NCI-H1930 (cell line): ENCODE results near the gene SERPINB12.

Experiments used
- DNase-seq, 2 experiments: peaks; one replicate each; lab custom pipeline; 2025; lab: John Stamatoyannopoulos, UW

SERPINB12 gene

GRCh38 chr18:63551769-63552168 is 9.6 kb downstream of the SERPINB12 start:
- DNase-seq = no peak

GRCh38 chr18:63552581-63552980 is 10.4 kb downstream of the SERPINB12 start:
- no peak for DNase-seq

DNA sequence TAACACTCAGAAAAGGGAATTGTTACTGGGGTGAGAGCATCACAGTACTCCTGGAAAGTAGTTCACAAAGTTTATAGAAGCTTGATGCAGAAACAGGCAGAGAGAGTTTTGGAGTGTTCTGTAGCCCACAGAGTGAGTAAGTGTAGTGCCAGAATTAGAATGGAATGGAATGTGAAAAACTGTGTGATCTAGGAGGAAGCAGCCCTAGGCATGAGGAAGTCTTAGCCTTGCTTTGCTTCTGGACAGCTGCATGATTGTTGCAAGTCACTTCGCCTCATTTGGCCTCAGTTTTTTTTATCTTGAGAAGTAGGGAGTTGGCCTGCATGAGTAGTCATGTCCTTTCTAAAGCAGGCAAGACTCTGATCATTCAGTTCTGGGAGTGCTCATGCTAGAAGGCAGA is 10.9 kb downstream of the SERPINB12 start:
- no peak for DNase-seq

DNA sequence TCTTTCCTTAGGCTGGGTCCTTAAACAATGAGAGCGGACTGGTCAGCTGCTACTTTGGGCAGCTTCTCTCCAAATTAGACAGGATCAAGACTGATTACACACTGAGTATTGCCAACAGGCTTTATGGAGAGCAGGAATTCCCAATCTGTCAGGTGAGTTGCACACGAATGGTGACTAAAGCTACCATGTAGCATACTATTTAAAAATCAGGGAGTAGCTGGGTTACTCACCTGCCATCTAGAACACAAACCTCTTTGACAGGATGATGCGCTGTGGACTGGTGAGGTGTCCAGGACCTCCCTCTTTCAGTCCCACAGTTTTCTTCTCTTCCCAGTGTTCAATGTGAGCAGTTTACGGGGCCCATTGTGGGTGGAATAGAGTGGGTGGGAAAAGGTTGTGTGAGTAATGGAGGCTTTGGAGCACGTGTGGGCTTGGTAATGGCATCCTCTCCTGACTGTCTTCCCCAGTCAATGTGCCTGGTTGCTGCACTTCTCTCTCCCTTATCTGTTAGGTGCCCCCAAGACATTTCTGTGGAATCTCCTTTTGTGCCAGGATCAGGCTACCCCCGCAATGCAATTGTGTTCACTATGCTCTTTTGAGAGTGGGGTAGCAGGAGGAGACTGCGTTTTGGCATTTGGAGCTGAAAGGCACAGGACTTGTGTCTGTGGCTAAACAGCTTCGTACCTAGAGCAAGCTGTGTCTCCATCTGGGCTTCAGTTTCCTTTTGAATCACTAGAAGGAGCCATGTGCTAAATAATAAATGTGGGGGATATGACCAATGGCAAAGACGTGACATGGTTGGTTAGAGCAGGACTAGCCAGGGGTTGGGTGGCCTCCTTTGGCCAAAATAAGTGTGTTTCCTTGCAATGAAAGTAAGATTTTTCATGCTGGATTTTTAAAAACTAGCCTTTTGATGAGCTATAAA is 17.7 kb downstream of the SERPINB12 start:
- no peak for DNase-seq

GRCh38 chr18:63562284-63562683 is 20.1 kb downstream of the SERPINB12 start:
- no peak for DNase-seq

- no peak for DNase-seq
Observed at GRCh38 chr18:63564021-63564420, 21.9 kb downstream of the SERPINB12 start.

DNA sequence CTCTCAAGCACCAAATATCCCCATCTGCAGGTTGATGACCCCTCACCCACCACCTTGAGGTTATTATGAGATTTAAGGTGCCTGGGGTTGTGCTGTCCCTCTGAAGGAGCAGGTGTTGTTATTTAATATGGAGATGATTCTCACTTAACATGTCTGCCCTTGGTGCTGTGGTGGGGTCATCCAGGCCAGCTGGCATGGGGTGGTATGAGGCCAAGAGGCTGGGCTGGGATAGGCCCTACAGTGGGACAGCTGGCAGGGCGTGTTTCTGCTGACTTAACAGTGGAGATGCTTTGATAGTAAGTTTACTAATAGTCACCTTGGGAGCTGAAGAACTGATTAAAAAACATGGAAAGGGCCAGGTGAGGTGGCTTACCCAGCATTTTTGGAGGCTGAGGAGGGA is 22.4 kb downstream of the SERPINB12 start:
- DNase-seq = no peak

DNA sequence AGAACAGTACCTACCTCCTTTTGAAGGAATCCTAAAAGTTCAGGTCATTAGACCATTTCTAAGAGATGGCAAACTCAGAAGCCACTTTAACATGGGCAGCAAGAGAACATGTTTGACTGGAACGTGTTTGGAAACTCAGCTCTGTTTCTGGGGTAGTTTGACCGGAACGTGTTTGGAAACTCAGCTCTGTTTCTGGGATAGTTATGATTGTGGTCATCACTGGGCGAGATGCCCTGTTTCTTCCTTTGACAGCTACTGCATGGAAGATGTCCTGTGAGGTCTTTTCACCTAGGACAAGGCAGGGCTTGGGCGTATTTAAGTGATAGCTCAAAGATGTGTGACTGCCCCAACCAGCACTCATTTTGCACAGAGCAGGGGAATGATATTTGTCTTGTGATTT is 25.1 kb downstream of the SERPINB12 start:
- no peak for DNase-seq

- no peak for DNase-seq
Observed at GRCh38 chr18:63567825-63568224, 25.7 kb downstream of the SERPINB12 start.

GRCh38 chr18:63570721-63571120 is 28.6 kb downstream of the SERPINB12 start:
- DNase-seq = no peak

- DNase-seq = no peak
Observed at GRCh38 chr18:63575681-63576080, 33.5 kb downstream of the SERPINB12 start.

DNA sequence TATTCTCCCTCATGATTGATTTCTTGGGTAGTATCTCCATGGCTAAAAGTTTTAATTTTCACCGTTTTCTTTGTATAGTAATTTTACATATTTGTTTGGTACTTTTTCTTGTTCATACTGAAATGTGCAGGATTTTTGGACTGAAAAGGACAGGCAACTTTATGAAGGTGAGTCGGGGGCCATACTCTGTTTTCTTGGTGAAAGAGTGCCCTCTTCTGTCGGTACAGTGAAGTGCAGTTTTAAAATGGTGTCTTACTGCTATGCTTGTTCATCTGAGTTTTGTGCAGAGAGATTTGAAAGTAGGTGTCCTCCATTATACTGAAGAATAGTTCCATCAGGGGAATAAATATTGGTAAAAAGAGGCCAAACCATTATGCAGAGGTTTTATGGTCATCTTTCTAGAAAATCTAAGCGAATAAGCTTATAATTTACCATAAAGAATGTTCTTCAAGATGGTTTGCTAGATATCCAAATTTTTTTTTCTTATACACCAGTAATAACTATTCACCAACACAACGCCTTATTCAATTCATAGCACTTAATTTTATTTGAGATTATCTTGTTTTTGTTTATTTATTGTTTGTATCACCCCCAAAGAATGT is 36.3 kb downstream of the SERPINB12 start:
- peak; percentile 9 to 13 for DNase-seq

- no peak for DNase-seq
Observed at GRCh38 chr18:63579616-63580015, 37.4 kb downstream of the SERPINB12 start.

- no peak for DNase-seq
Observed at GRCh38 chr18:63585988-63586387, 43.8 kb downstream of the SERPINB12 start.

DNA sequence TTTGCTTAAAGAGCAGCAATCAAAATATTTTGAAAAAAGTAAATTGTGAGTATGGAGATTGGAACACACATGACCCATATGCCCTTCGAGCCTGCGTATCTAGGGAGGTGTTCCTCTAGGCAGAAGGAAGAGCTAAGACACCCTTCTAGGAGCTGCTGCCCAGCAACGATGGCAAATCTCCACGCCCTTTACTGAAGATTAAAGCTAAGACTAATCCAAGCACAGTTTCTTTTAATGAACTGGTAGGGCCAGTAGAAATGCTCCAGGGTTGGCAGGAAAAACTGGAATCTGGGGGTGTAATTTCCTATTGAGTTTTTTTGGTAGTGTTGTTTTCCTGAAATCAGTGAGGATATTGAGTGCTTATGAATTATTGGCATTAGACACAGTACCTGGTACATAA is 44.3 kb downstream of the SERPINB12 start:
- no peak for DNase-seq

DNA sequence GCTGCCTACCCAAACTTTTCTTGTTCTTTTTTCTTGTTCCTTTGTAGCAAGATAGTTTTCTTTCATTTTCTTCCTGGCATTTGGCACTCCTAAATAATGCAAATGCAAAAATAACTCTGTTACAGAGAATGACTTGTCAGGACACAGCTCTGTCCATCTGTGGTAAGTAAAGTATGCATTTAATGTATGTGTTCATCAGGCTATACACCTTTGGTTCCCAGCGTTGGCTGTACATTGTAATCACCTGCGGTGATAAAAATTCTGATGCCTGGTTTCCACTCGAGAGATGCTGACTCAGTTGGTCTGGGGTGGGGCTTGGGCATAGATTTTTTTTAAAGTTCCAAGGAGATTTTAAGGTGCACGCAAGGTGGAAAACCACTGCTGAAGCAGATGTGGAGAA is 44.8 kb downstream of the SERPINB12 start, which contains the start of gene SERPINB13:
TSS of gene SERPINB13 (plus strand) at position 378 of the 400 bp plus-strand sequence. CDS start 1,325 bp downstream, outside the sequence.
- no peak for DNase-seq

DNA sequence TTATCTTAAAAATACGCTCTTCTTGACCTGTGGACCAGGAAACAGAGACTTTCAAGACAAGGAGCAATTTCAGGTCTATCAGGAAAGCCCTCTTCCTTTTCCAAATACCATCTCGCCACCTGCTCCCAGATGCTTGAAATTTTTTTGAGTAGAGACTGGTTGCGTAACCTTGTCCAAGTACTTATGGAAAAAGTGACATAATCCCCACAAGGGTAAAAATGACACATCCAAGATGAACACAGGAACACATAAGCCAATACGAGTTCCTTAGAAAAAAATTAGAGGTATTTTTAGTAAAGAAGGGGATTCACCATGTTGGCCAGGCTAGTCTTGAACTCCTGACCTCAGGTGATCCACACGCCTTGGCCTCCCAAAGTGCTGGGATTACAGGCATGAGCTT is 46.7 kb downstream of the SERPINB12 start:
- no peak for DNase-seq

DNA sequence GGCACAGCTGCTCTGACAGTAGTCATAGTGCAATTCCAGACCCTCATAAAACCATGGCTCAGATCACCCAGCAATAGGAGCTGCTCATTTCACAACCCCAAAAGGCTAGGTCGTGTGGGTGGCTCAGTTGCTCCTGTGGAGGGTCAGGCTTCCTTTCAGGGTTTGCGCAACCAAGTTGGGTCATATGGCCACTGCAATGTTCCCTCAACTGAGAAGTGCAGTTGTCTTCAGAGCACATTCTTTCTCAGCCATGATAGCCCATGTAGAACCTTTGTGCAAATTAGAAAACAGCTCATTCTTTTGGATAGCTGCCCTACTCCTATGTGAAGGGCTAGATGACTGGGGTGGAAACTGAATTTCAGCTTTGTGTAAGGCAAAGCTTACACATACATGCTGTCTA is 48.2 kb downstream of the SERPINB12 start:
- DNase-seq = no peak

DNA sequence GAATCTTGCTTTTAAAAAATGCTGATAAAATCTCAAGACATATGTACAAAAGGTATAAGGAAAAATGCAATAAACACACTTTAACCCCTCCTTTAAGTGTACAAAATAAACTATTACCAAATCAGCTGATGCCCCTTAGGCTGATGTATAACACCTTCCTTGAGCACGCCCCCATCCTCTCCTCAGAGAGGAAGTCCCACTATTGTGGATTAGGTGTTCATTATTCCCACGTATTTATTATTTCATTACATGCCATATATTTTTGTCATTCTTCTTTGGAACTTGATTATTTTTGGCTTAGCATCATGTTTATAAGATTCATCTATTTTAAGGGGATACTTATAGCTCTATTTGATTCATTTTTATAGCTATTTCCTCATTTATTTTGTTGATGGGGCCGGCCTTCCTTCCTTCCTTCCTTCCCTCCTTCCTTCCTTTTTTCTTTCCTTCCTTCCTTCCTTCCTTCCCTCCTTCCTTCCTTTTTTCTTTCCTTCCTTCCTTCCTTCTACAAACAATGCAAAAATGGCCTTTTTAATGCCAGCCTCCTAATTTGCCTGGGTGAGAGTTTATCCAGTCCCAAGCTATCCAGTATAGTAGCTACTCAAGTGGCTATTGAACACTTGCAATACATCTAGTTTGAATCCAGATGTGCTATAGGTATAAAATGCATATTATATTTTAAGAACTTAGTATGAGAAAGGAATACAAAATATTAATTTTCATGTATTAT is 49.0 kb downstream of the SERPINB12 start:
- no peak for DNase-seq

DNA sequence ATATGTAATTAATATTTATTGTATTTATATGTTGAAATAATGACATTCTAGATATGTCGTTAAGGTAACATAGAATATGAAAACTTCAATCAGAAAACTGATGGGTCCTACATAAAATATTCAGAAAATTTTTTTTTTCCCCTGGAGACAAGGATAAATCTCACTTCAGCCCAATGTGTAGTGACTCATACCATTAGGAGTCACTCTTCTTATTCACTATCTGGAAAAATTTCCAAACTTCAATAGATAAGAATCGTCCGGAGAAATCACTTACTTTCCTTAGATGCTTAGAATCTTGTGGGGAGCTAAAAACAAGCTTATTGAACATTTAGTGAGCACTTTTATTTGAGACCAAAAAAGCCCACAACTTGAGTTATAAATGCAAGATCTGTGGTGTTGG is 49.6 kb downstream of the SERPINB12 start:
- DNase-seq = no peak

DNA sequence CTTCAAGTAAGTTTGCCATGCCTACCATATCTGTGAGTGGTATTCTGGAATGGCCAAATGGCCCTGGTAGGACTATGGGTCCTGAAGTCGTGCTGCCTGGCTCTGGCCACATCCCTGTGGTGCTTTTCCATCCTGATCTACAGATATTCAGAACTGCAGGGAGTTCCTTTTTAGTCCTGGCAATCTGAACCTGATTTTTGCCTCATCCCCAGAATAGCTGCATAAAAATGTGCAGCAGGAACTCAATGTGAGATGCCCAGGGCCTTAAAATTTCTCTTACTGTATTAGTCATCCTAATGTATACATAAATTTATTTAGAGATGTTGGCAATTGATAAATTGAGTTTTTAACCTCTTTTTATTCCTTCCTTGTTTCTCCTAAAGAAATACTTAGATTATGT is 50.3 kb downstream of the SERPINB12 start:
- no peak for DNase-seq

DNA sequence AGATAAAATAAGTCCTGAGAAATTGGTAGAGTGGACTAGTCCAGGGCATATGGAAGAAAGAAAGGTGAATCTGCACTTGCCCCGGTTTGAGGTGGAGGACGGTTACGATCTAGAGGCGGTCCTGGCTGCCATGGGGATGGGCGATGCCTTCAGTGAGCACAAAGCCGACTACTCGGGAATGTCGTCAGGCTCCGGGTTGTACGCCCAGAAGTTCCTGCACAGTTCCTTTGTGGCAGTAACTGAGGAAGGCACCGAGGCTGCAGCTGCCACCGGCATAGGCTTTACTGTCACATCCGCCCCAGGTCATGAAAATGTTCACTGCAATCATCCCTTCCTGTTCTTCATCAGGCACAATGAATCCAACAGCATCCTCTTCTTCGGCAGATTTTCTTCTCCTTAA is 54.8 kb downstream of the SERPINB12 start:
- no peak for DNase-seq

DNA sequence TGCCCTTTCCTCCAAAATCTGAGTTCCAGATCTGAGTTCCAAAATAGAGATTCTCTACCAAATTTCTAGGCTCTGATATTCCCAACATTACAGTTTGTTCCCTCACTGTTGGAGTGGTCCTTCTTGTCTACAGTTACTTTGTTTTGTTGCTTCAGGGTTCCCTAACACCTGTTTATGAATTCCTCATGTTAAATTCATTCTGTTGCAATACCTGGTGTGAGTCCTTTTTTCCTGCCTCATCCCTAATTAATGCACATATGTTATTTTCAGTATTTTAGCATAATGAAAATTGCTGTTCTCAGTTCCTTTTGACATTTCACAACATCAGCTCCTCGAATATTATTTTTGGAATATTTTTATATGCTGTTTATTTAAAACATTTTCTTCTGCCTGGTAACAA is 61.2 kb downstream of the SERPINB12 start:
- no peak for DNase-seq
